CD4-positive, alpha-beta T cell treated with Interferon gamma for 1 hour (primary cell): ENCODE results near the gene NDRG4.
A peak's percentile ranks its signal among the peaks of the same experiment; 100 is the strongest.

Experiments used
- DNase-seq: peaks from one replicate; pipeline ENCODE4 v3.0.0-alpha.2; 2020

Gene NDRG4

DNA sequence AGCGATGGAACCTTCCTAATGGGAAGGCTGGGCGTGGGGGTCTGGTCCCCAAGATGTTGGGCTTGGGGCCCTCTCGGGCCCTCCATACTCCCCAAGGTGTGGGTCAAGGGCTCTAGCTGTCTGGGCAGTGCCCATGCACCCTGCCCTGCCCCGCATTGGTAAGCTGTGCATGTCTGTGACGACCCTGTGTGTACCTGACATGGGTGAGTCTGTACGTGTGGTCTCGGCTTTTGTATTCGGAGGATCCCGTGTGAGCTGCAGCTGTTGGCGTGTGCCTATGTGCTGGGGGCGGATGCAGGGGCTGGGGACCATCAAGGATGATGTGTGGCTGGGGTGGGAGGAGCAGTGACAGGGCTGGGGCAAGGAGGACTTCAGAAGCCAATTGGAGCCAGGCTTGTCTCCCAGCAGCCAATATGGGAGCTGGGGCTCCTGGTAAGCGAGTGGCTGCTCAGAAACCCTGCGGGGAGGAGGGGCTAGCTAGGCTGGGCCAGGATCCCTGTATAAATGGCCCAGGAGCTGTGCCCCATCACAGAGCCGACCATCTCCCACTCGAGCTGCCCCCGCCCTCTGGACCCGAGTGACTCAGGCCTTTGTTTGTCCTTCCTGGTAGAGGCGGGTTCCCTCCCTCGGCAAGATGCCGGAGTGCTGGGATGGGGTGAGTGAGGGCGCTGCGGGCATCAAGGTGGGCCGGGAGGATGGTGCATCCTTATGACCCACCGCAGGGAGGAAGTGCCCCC lies at the start of gene NDRG4:
TSS of gene NDRG4 (plus strand) at position 529 of the 737 bp plus-strand sequence. CDS start at position 635, 106 bp downstream.
- peak; percentile 57 for DNase-seq

- DNase-seq = no peak
Measured at GRCh38 chr16:58450590-58450989, 49.4 kb upstream of the NDRG4 start.

GRCh38 chr16:58451265-58451689 lies 48.7 kb upstream of the NDRG4 start:
- no peak for DNase-seq

- no peak for DNase-seq
Measured at GRCh38 chr16:58451945-58452401, 48.0 kb upstream of the NDRG4 start.

GRCh38 chr16:58452640-58453039 lies 47.3 kb upstream of the NDRG4 start:
- no peak for DNase-seq

- no peak for DNase-seq
Measured at GRCh38 chr16:58454178-58454577, 45.8 kb upstream of the NDRG4 start.

GRCh38 chr16:58454856-58455255 lies 45.1 kb upstream of the NDRG4 start:
- no peak for DNase-seq

GRCh38 chr16:58455750-58456149 lies 44.2 kb upstream of the NDRG4 start:
- no peak for DNase-seq

GRCh38 chr16:58456193-58456592 lies 43.8 kb upstream of the NDRG4 start:
- no peak for DNase-seq

DNA sequence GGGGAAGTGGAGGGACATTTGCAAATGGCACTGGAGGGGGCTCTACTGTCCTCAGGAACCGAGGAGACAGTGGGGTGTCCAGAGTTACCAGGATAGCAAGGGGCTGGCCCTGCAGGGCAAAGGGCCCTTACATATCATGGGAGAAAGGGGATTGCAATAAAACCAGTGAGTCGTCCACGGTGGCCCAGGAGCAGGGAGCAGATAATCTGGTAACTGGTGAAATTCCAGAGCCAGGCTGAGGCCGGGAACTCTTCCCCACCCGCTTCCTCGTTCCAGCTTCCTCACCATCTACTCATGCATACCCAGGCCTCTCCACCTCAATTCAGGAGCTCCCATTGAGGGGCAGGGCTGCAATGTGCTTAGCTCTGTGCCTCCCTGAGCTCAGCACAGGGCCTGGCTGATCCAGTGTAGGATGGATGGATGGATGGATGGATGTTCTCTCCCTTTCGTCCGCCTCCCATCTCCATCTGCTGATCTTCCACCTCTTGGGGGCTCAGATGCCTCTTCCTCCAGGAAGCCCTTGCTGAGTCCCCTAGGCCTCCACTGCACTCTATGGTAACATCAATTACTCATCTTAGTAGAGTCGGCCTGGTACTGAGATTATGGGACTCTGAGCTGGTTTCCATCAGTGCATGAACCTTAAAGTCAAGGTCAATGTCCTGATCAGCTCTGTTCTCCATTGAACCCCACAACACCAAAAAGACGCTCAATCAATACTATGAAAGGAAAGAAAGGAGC lies 41.2 kb upstream of the NDRG4 start:
- no peak for DNase-seq

GRCh38 chr16:58459344-58460218 lies 40.4 kb upstream of the NDRG4 start:
- DNase-seq = no peak

- DNase-seq = no peak
Measured at GRCh38 chr16:58460219-58460610, 39.7 kb upstream of the NDRG4 start.

DNA sequence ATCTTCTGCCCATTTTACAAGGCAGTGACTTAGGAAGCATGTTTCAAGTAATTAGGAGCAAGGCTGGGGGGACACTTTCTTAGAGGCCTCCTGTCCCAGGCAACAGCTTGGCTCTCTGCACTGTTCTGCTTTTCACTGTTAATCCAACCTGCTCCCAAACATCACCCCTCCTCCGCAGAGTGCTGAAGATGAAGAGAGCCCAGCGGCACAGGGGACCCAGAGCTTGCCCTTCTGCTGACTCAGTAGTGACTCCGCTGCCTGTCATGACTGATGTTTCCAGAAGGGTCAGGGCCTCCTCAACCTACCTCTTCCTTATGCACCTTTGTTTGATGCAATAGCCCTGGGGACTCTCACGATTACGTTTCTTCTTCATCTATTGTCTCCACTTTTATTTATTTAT lies 38.9 kb upstream of the NDRG4 start:
- DNase-seq = no peak

GRCh38 chr16:58461640-58462039 lies 38.3 kb upstream of the NDRG4 start:
- no peak for DNase-seq

DNA sequence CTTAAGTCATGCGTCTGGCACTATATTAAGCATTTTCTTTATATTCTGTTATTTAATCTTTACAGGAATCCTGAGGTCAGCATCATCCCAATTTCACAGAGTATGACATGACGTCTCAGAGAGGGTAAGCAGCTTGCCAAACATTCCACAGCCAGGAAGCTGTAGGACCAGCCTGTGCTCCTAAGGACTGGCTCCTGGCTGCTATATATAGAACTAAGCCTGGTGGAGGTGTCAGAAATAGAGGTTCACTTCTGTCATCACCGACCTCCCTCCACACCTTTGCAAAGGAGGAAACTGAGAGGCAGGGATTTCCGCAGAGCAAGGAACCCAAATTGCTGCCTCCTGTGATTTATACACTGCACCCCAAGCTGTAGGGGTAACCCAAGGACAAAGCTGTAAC lies 37.9 kb upstream of the NDRG4 start:
- DNase-seq = no peak

DNA sequence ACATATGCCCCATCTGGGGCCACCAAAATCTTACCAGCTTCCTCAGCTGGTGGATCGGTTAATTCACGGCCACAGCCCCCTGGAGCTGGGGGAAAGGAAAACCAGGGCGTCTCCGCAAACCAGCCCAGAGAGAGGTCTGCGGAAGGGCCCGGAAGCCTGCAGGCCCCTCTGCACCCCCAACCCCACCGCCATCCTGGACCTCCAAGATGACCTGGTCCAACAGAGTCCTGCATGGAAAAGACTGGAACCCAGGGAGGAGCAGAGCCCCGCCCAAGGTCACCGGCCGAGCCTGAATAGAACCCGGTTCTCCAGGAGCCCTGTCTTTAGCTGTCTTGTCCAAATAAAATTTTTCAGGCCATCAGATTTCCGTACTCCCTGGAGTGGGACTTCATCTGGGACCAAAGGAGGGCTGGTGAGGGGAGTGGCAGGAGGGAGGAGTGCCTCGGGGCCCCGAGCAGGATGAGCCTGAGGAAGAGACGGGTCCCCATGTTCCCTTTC lies 37.4 kb upstream of the NDRG4 start:
- DNase-seq = no peak

- DNase-seq = no peak
Measured at GRCh38 chr16:58462997-58463941, 36.7 kb upstream of the NDRG4 start.

GRCh38 chr16:58464047-58464915 lies 35.7 kb upstream of the NDRG4 start:
- DNase-seq = no peak

- DNase-seq = no peak
Measured at GRCh38 chr16:58464916-58465731, 34.8 kb upstream of the NDRG4 start.

DNA sequence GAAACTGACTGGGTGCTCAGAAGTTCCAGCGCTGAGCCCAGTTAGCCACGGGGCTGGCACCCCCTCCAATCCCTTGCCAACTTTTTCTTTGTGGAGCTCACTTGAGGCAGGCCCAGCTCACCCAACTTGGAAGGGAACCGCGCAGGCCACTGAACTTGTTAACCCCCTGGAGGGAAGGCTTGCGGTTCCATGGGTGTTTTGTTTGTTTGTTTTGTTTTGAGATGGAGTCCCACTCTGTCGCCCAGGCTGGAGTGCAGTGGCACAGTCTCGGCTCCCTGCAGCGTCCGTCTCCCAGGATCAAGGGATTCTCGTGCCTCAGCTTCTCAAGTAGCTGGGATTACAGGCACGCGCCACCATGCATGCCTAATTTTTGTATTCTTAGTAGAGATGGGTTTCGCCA lies 34.1 kb upstream of the NDRG4 start:
- no peak for DNase-seq
